ENCODE results near the gene PRKACA.
A peak's percentile ranks its signal among the peaks of the same experiment; 100 is the strongest.
"Not testable (repeated sequence)": the region's sequence is repeated elsewhere in the genome, so short reads cannot be mapped to it uniquely, and the experiment has no call there.

Gene PRKACA

GRCh38 chr19:14146169-14146568 is 28.6 kb upstream of the PRKACA start:
- 95% methylated on average over 8 of the region's 10 CpGs for whole genome bisulfite sequencing
- H3K36me3 ChIP-seq (ENCODE audit: insufficient read depth, low read length); H3K4me3 ChIP-seq (ENCODE audit: low read length); H3K9ac ChIP-seq (ENCODE audit: low read depth, low read length); H3K9me3 ChIP-seq (ENCODE audit: insufficient read depth, low read depth, low read length); H3K27me3 ChIP-seq (ENCODE audit: insufficient read depth, low read length); H3K27ac ChIP-seq (ENCODE audit: low read depth, low read length): not testable (repeated sequence)
- H3K4me1 ChIP-seq (ENCODE audit: insufficient read depth, low read length): peaks cover 22% of the 10 kb centered on the region

- H3K9me3 ChIP-seq (ENCODE audit: insufficient read depth, low read depth, low read length): no peaks in the 10 kb centered on the region
- no peaks in the 10 kb centered on the region for H3K27me3 ChIP-seq (ENCODE audit: insufficient read depth, low read length)
- no peak overlapping the region for H3K27ac ChIP-seq (ENCODE audit: low read depth, low read length)
- no peak overlapping the region for H3K4me3 ChIP-seq (ENCODE audit: low read length)
- 0 out of 2 replicates have a peak, but pooled peaks cover 3% of the 10 kb centered on the region for H3K36me3 ChIP-seq (ENCODE audit: insufficient read depth, low read length)
- peaks cover 21% of the 10 kb centered on the region for H3K4me1 ChIP-seq (ENCODE audit: insufficient read depth, low read length)
- H3K9ac ChIP-seq (ENCODE audit: low read depth, low read length): no peak overlapping the region
- WGBS: 85% methylated on average over 6 of the region's 6 CpGs
Measured at GRCh38 chr19:14145381-14145780, 27.8 kb upstream of the PRKACA start.

GRCh38 chr19:14142262-14143190 is 25.0 kb upstream of the PRKACA start:
- H3K9ac ChIP-seq (ENCODE audit: low read depth, low read length): no peak overlapping the region
- H3K36me3 ChIP-seq (ENCODE audit: insufficient read depth, low read length): no peaks in the 10 kb centered on the region
- H3K27me3 ChIP-seq (ENCODE audit: insufficient read depth, low read length): no peaks in the 10 kb centered on the region
- WGBS: 95% methylated on average over 11 of the region's 12 CpGs
- H3K4me3 ChIP-seq (ENCODE audit: low read length): no peak overlapping the region
- H3K4me1 ChIP-seq (ENCODE audit: insufficient read depth, low read length): no peaks in the 10 kb centered on the region
- H3K9me3 ChIP-seq (ENCODE audit: insufficient read depth, low read depth, low read length): no peaks in the 10 kb centered on the region
- no peak overlapping the region for H3K27ac ChIP-seq (ENCODE audit: low read depth, low read length)

GRCh38 chr19:14141041-14141440 is 23.5 kb upstream of the PRKACA start:
- H3K27me3 ChIP-seq (ENCODE audit: insufficient read depth, low read length): no peaks in the 10 kb centered on the region
- WGBS: 97% methylated on average over 8 of the region's 8 CpGs

GRCh38 chr19:14139944-14140343 is 22.4 kb upstream of the PRKACA start:
- H3K36me3 ChIP-seq (ENCODE audit: insufficient read depth, low read length): no peaks in the 10 kb centered on the region
- no peak overlapping the region for H3K4me3 ChIP-seq (ENCODE audit: low read length)
- H3K9ac ChIP-seq (ENCODE audit: low read depth, low read length): no peak overlapping the region
- H3K9me3 ChIP-seq (ENCODE audit: insufficient read depth, low read depth, low read length): no peaks in the 10 kb centered on the region
- peaks cover 6% of the 10 kb centered on the region; the same call in 1 of the 2 replicates for H3K4me1 ChIP-seq (ENCODE audit: insufficient read depth, low read length)
- no peaks in the 10 kb centered on the region for H3K27me3 ChIP-seq (ENCODE audit: insufficient read depth, low read length)
- WGBS: 95% methylated on average over 9 of the region's 9 CpGs
- no peak overlapping the region for H3K27ac ChIP-seq (ENCODE audit: low read depth, low read length)

More at GRCh38 chr19:14141041-14141440, 23.5 kb upstream of the PRKACA start:
- no peak overlapping the region for H3K4me3 ChIP-seq (ENCODE audit: low read length)
- H3K9me3 ChIP-seq (ENCODE audit: insufficient read depth, low read depth, low read length): no peaks in the 10 kb centered on the region
- H3K4me1 ChIP-seq (ENCODE audit: insufficient read depth, low read length): no peaks in the 10 kb centered on the region
- H3K9ac ChIP-seq (ENCODE audit: low read depth, low read length): no peak overlapping the region
- no peak overlapping the region for H3K27ac ChIP-seq (ENCODE audit: low read depth, low read length)
- H3K36me3 ChIP-seq (ENCODE audit: insufficient read depth, low read length): no peaks in the 10 kb centered on the region

GRCh38 chr19:14138576-14139265 is 21.2 kb upstream of the PRKACA start:
- H3K9ac ChIP-seq (ENCODE audit: low read depth, low read length): no peak overlapping the region

GRCh38 chr19:14136509-14137281 is 19.1 kb upstream of the PRKACA start, which contains the start of gene ASF1B:
ASF1B (minus strand) TSS chr19:14136589; CDS start chr19:14136456, 133 bp downstream.
- Histone ChIP-seq H3K36me3 (ENCODE audit: insufficient read depth, low read length) (peaks cover 5% of the 10 kb centered on the region; the same call in 1 of the 2 replicates), H3K9ac (ENCODE audit: low read depth, low read length) (peak within 1 kb of the TSS; percentile 83), H3K4me3 (ENCODE audit: low read length) (peak within 1 kb of the TSS; percentile 93), H3K4me1 (ENCODE audit: insufficient read depth, low read length) (peaks cover 13% of the 10 kb centered on the region), H3K9me3 (ENCODE audit: insufficient read depth, low read depth, low read length) (no peaks in the 10 kb centered on the region), H3K27ac (ENCODE audit: low read depth, low read length) (peak within 1 kb of the TSS; percentile 92), H3K27me3 (ENCODE audit: insufficient read depth, low read length) (no peaks in the 10 kb centered on the region)
- WGBS: under 1% methylated on average over 78 of the region's 78 CpGs

More at GRCh38 chr19:14138576-14139265, 21.2 kb upstream of the PRKACA start:
- Histone ChIP-seq H3K27me3 (ENCODE audit: insufficient read depth, low read length) (no peaks in the 10 kb centered on the region), H3K4me1 (ENCODE audit: insufficient read depth, low read length) (peaks cover 13% of the 10 kb centered on the region), H3K4me3 (ENCODE audit: low read length) (no peak overlapping the region), H3K27ac (ENCODE audit: low read depth, low read length) (no peak overlapping the region), H3K36me3 (ENCODE audit: insufficient read depth, low read length) (no peaks in the 10 kb centered on the region), H3K9me3 (ENCODE audit: insufficient read depth, low read depth, low read length) (no peaks in the 10 kb centered on the region)
- WGBS: 94% methylated on average over 6 of the region's 9 CpGs

- Histone ChIP-seq H3K9me3 (ENCODE audit: insufficient read depth, low read depth, low read length) (no peaks in the 10 kb centered on the region), H3K9ac (ENCODE audit: low read depth, low read length) (peak overlapping the region; percentile 83), H3K27ac (ENCODE audit: low read depth, low read length) (peak overlapping the region; percentile 92), H3K27me3 (ENCODE audit: insufficient read depth, low read length) (no peaks in the 10 kb centered on the region), H3K4me1 (ENCODE audit: insufficient read depth, low read length) (peaks cover 13% of the 10 kb centered on the region), H3K4me3 (ENCODE audit: low read length) (peak overlapping the region; percentile 93), H3K36me3 (ENCODE audit: insufficient read depth, low read length) (peaks cover 6% of the 10 kb centered on the region; the same call in 1 of the 2 replicates)
- WGBS: 1% methylated on average over 38 of the region's 38 CpGs
Measured at GRCh38 chr19:14135985-14136508, 18.5 kb upstream of the PRKACA start.

- H3K4me3 ChIP-seq (ENCODE audit: low read length): peak overlapping the region; percentile 93
- H3K4me1 ChIP-seq (ENCODE audit: insufficient read depth, low read length): peaks cover 13% of the 10 kb centered on the region
- H3K9ac ChIP-seq (ENCODE audit: low read depth, low read length): no peak overlapping the region
- 65% methylated on average over 6 of the region's 6 CpGs for WGBS
- H3K27me3 ChIP-seq (ENCODE audit: insufficient read depth, low read length): no peaks in the 10 kb centered on the region
- H3K36me3 ChIP-seq (ENCODE audit: insufficient read depth, low read length): peaks cover 6% of the 10 kb centered on the region; the same call in 1 of the 2 replicates
- H3K9me3 ChIP-seq (ENCODE audit: insufficient read depth, low read depth, low read length): no peaks in the 10 kb centered on the region
- H3K27ac ChIP-seq (ENCODE audit: low read depth, low read length): no peak overlapping the region
Measured at GRCh38 chr19:14135355-14135754, 17.8 kb upstream of the PRKACA start.

- Histone ChIP-seq H3K27me3 (ENCODE audit: insufficient read depth, low read length) (no peaks in the 10 kb centered on the region), H3K27ac (ENCODE audit: low read depth, low read length) (no peak overlapping the region), H3K9ac (ENCODE audit: low read depth, low read length) (no peak overlapping the region), H3K4me1 (ENCODE audit: insufficient read depth, low read length) (no peaks in the 10 kb centered on the region), H3K9me3 (ENCODE audit: insufficient read depth, low read depth, low read length) (no peaks in the 10 kb centered on the region), H3K4me3 (ENCODE audit: low read length) (no peak overlapping the region), H3K36me3 (ENCODE audit: insufficient read depth, low read length) (peaks cover 37% of the 10 kb centered on the region)
- WGBS: 95% methylated on average over 4 of the region's 4 CpGs
Measured at GRCh38 chr19:14127929-14128509, 10.5 kb upstream of the PRKACA start.

Data from HUES64 (cell line).